ENCODE measurements around the gene UBTD1. TPM values are rescaled to one million over a fixed set of nuclear protein-coding genes. Genes with fewer than 3 reads are reported as not detected.
A peak's percentile ranks its signal among the peaks of the same experiment; 100 is the strongest.

The UBTD1 gene
- total RNA-seq, 2 donors from 2014 or later, result 10.0 to 93.8 TPM

GRCh38 chr10:97607095-97607636 lies 108.4 kb downstream of the UBTD1 start:
- no peaks in the 10 kb centered on the region for H3K4me1 ChIP-seq (replicated peaks)
- no peak for DNase-seq (ENCODE audit: low spot score)
- H3K27ac ChIP-seq, result no peak overlapping the region
- no peaks in the 10 kb centered on the region for H3K36me3 ChIP-seq
- 92% methylated on average over 5 of the region's 5 CpGs for WGBS
- H3K27me3 ChIP-seq (replicated peaks; ENCODE audit: insufficient read depth), result no peaks in the 10 kb centered on the region
- H3K9me3 ChIP-seq, result no peaks in the 10 kb centered on the region
- no peak for TF ChIP-seq POLR2A (IDR thresholded peaks at IDR 0.05)
- no peak for TF ChIP-seq CTCF (IDR thresholded peaks at IDR 0.05)
- TF ChIP-seq POLR2AphosphoS5 (IDR thresholded peaks at IDR 0.05), result no peak
- intact Hi-C loops (cut with DNase I), result no loop called here
- H3K4me3 ChIP-seq, result no peak overlapping the region

- no peak overlapping the region for H3K27ac ChIP-seq
- no peaks in the 10 kb centered on the region for H3K9me3 ChIP-seq
- DNase-seq (ENCODE audit: low spot score), result no peak
- H3K4me1 ChIP-seq (replicated peaks), result no peaks in the 10 kb centered on the region
- intact Hi-C loops (cut with DNase I), result no loop called here
- H3K4me3 ChIP-seq, result no peak overlapping the region
- no peaks in the 10 kb centered on the region for H3K27me3 ChIP-seq (replicated peaks; ENCODE audit: insufficient read depth)
- no peak for TF ChIP-seq POLR2AphosphoS5 (IDR thresholded peaks at IDR 0.05)
- 72% methylated on average over 13 of the region's 13 CpGs for WGBS
- no peaks in the 10 kb centered on the region for H3K36me3 ChIP-seq
These were observed 110.4 kb downstream of the UBTD1 start for GRCh38 chr10:97608991-97609561.

DNA sequence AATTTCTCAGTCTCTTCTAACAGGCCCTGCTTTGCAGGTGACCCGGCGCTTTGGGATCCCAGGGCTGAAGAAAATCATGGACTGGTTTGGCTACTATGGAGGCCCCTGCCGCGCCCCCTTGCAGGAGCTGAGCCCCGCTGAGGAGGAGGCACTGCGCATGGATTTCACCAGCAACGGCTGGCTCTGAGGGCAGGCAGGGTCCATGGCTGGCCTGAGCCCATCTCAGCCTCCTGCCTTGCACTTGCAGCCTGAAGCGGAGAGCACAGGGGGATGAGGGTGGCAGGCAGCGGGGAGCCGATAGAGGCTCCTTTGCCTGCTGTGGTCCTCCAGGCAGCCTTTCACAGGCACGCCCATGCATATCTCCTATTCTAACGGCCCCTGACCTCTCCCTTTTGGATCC lies 112.7 kb downstream of the UBTD1 start:
- H3K27ac ChIP-seq, result no peak overlapping the region
- no peaks in the 10 kb centered on the region for H3K36me3 ChIP-seq
- H3K4me1 ChIP-seq (replicated peaks), result no peaks in the 10 kb centered on the region
- H3K4me3 ChIP-seq, result no peak overlapping the region
- TF ChIP-seq POLR2A (IDR thresholded peaks at IDR 0.05), result no peak
- intact Hi-C loops (cut with DNase I), result loop anchor here (5.0 kb wide), 1 partner anchor 149 kb away; no protein-coding TSS in a partner anchor
- no peak for DNase-seq (ENCODE audit: low spot score)
- H3K9me3 ChIP-seq, result no peaks in the 10 kb centered on the region
- 87% methylated on average over 12 of the region's 12 CpGs for WGBS
- H3K27me3 ChIP-seq (replicated peaks; ENCODE audit: insufficient read depth), result no peaks in the 10 kb centered on the region

DNA sequence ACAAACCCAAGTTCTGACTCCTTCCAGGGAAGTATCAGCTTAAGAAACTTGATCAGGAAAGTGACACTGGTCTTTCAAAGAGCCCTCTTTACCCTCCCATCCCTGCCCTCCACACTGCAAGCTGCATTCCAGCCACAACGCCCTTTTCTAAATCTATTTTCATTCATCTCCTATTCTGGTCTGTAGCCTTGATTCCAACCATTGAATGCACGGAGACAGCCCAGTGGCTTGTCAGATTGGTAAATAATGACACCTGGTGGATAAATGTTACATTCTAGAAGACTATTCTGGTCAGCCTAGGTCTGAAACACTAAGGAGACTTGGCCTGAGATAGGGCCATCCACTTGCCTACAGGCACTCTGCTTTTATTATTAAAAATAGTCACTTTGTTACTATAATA lies 113.7 kb downstream of the UBTD1 start:
- Histone ChIP-seq H3K36me3 (no peaks in the 10 kb centered on the region), H3K9me3 (no peaks in the 10 kb centered on the region), H3K4me1 (replicated peaks) (no peaks in the 10 kb centered on the region), H3K27ac (no peak overlapping the region), H3K4me3 (no peak overlapping the region), H3K27me3 (replicated peaks; ENCODE audit: insufficient read depth) (no peaks in the 10 kb centered on the region)
- DNase-seq (ENCODE audit: low spot score), result peak; percentile 13
- no peak for TF ChIP-seq POLR2A (IDR thresholded peaks at IDR 0.05)
- TF ChIP-seq POLR2AphosphoS5 (IDR thresholded peaks at IDR 0.05), result peak; percentile 55
- peak in 3 of 4 experiments; percentile 33 to 68 (median 65) for TF ChIP-seq CTCF (IDR thresholded peaks at IDR 0.05)
- intact Hi-C loops (cut with DNase I), result loop anchor here (2.0 to 5.0 kb wide), 2 partner anchors 40 to 150 kb away; partner anchors contain the start of gene ANKRD2
- WGBS, result 21% methylated on average over 2 of the region's 2 CpGs

GRCh38 chr10:97618285-97618684 lies 119.6 kb downstream of the UBTD1 start:
- H3K4me3 ChIP-seq, result no peak overlapping the region

More at GRCh38 chr10:97618285-97618684, 119.6 kb downstream of the UBTD1 start:
- intact Hi-C loops (cut with DNase I), result no loop called here
- no peak for TF ChIP-seq POLR2AphosphoS5 (IDR thresholded peaks at IDR 0.05)
- TF ChIP-seq CTCF (IDR thresholded peaks at IDR 0.05), result no peak
- no peak for TF ChIP-seq POLR2A (IDR thresholded peaks at IDR 0.05)
- no peak for DNase-seq (ENCODE audit: low spot score)
- H3K9me3 ChIP-seq, result no peaks in the 10 kb centered on the region
- no peaks in the 10 kb centered on the region for H3K4me1 ChIP-seq (replicated peaks)
- H3K36me3 ChIP-seq, result no peaks in the 10 kb centered on the region
- no peak overlapping the region for H3K27ac ChIP-seq
- 96% methylated on average over 4 of the region's 4 CpGs for WGBS
- no peaks in the 10 kb centered on the region for H3K27me3 ChIP-seq (replicated peaks; ENCODE audit: insufficient read depth)
